ENCODE data around the gene CHID1.

DNA sequence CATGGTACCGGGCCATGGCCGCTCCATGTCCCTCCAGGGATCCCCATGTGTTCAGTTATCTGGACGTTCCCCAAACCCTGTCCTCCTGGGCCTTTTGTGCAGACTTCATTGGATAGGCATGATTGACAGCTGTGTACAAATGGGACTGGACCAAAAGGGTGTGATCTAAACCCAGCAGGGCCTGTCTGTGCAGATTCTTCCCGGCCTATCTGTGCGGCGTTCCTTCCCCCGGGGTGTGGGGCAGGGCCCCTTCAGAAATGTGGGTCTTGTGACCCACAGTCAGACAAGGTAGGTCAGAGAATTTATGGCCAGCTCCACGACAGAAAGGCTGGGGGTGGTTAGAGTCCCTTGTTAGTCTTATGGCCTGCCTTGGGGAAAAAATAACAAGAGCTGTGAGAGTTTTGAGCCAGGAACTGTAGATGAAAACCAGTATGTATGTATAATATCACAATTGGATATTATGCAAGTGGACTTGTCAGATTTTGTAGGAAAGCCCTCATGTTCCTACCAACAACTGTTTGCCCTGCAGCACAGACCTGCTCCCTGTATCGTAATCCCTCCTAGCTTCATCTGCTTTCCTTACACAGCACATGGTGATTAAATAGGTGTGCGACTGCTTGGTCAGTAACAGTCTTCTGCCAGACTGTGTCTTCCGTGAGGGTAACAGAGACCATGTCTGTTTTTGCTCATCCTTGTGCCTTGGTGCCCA is 46.8 kb upstream of the CHID1 start:
- TF ChIP-seq CTCF (IDR thresholded peaks at IDR 0.05; ENCODE audit: insufficient read depth, low read length, poor library complexity, severe bottlenecking), result no peak
- TF ChIP-seq EZH2phosphoT487 (conservative IDR thresholded peaks at IDR 0.05; ENCODE audit: low read length), result no peak
